GM18907 (cell line): ENCODE results near the gene PELO.
"Not testable (repeated sequence)": the region's sequence is repeated elsewhere in the genome, so short reads cannot be mapped to it uniquely, and the experiment has no call there.

Experiments used
- ATAC-seq: cut with Tn5 transposase; IDR thresholded peaks from one replicate; pipeline ENCODE4 v1.9.1; 2021; ENCODE audit warnings: mild to moderate bottlenecking, moderate library complexity; ENCODE audit not compliant: unreplicated experiment

PELO gene

GRCh38 chr5:52799983-52800393 is 12.3 kb downstream of the PELO start:
- peak; percentile 89 for ATAC-seq

- ATAC-seq: peak; percentile 52
These were observed 12.9 kb downstream of the PELO start for GRCh38 chr5:52800394-52801213.

- no peak for ATAC-seq
These were observed 13.6 kb downstream of the PELO start for GRCh38 chr5:52801329-52801728.

- ATAC-seq: no peak
These were observed 14.7 kb downstream of the PELO start for GRCh38 chr5:52802272-52802973.

GRCh38 chr5:52802974-52803336 is 15.2 kb downstream of the PELO start:
- ATAC-seq: no peak

GRCh38 chr5:52804387-52804791 is 16.7 kb downstream of the PELO start:
- ATAC-seq: no peak

GRCh38 chr5:52804981-52805380 is 17.3 kb downstream of the PELO start:
- ATAC-seq: no peak

GRCh38 chr5:52805615-52806014 is 17.9 kb downstream of the PELO start:
- no peak for ATAC-seq

GRCh38 chr5:52807037-52807436 is 19.3 kb downstream of the PELO start:
- no peak for ATAC-seq

GRCh38 chr5:52807723-52808122 is 20.0 kb downstream of the PELO start:
- ATAC-seq: no peak

GRCh38 chr5:52808316-52808901 is 20.7 kb downstream of the PELO start:
- no peak for ATAC-seq

GRCh38 chr5:52809884-52810283 is 22.2 kb downstream of the PELO start:
- no peak for ATAC-seq

GRCh38 chr5:52810426-52810825 is 22.7 kb downstream of the PELO start:
- no peak for ATAC-seq

- ATAC-seq: no peak
These were observed 23.5 kb downstream of the PELO start for GRCh38 chr5:52811067-52811749.

GRCh38 chr5:52814352-52815148 is 26.8 kb downstream of the PELO start:
- no peak for ATAC-seq

GRCh38 chr5:52817818-52818217 is 30.1 kb downstream of the PELO start:
- ATAC-seq: no peak

GRCh38 chr5:52818360-52818759 is 30.6 kb downstream of the PELO start:
- no peak for ATAC-seq

- ATAC-seq: not testable (repeated sequence)
These were observed 31.1 kb downstream of the PELO start for GRCh38 chr5:52818807-52819206.

- no peak for ATAC-seq
These were observed 34.2 kb downstream of the PELO start for GRCh38 chr5:52821901-52822300.

- no peak for ATAC-seq
These were observed 34.7 kb downstream of the PELO start for GRCh38 chr5:52822437-52822836.

- no peak for ATAC-seq
These were observed 37.1 kb downstream of the PELO start for GRCh38 chr5:52824827-52825226.
